Fibroblast of upper back skin (primary cell): ENCODE measurements around the gene B4GALT2.

ENCODE experiments used
- DNase-seq: peaks from one replicate; pipeline ENCODE4 v3.0.0-alpha.2; 2013

The B4GALT2 gene, protein sequence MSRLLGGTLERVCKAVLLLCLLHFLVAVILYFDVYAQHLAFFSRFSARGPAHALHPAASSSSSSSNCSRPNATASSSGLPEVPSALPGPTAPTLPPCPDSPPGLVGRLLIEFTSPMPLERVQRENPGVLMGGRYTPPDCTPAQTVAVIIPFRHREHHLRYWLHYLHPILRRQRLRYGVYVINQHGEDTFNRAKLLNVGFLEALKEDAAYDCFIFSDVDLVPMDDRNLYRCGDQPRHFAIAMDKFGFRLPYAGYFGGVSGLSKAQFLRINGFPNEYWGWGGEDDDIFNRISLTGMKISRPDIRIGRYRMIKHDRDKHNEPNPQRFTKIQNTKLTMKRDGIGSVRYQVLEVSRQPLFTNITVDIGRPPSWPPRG

GRCh38 chr1:43978551-43979260 lies at the start of gene B4GALT2:
TSS of gene B4GALT2 (plus strand) at chr1:43979210. CDS start at chr1:43981161, 1,951 bp downstream.
- peak; percentile 28 for DNase-seq

DNA sequence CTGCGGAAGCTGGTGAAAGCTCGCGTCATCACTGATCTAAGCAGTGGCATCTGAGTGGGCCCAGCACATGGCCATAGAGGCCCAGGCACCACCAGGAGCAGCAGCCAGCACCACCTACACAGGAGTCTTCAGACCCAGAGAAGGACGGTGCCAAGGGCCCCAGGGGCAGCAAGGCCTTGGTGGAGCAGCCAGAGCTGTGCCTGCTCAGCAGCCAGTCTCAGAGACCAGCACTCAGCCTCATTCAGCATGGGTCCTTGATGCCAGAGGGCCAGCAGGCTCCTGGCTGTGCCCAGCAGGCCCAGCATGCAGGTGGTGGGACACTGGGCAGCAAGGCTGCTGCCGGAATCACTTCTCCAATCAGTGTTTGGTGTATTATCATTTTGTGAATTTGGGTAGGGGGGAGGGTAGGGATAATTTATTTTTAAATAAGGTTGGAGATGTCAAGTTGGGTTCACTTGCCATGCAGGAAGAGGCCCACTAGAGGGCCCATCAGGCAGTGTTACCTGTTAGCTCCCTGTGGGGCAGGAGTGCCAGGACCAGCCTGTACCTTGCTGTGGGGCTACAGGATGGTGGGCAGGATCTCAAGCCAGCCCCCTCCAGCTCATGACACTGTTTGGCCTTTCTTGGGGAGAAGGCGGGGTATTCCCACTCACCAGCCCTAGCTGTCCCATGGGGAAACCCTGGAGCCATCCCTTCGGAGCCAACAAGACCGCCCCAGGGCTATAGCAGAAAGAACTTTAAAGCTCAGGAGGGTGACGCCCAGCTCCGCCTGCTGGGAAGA lies 48.7 kb upstream of the B4GALT2 start:
- DNase-seq = no peak

- DNase-seq = no peak
These were observed 48.1 kb upstream of the B4GALT2 start for GRCh38 chr1:43930949-43931275.

DNA sequence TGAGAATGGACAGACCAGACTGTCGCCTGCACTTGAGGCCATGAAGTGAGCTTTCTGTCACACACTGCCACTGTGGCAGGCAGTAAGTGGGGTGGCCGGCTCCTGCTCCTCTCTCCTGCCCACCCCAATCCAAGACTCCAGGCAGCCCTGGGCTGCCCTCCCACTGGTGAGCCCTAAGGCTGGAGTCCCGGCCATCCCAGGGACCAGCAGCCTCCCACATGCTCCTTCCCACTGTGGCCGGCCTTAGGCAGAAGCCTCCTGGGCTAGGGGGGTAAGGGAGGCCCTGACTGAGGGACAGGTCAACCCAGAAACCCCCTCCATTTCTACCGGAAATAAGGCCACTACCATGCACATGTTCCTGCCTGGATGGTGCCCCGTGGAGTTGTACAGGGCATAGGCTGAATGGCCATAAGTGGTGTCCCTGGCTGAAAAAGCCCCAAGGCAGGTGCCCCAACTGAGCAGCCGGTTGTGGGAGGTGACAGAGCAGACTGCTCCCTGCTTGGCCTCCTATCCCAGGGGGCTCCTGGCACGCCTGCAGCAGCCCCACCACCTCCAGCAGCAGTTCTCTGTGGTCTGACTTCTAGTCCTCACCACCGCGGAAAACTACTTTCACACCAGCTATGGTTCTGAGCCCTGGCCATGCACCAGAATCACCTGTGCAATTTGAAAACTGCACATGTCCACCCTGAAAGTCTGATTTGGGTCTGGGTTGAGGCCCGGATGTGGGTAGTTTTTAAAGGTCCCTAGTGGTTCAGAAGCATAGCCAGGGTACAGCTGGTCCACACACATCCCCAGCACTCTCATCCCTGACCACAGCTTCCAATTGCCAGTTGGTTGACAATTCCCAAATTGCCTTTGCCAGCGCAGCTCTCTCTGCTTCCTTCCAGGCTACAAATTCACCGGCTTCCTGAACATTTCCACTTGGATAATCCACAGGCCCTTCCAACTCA lies 47.0 kb upstream of the B4GALT2 start:
- DNase-seq = no peak

DNA sequence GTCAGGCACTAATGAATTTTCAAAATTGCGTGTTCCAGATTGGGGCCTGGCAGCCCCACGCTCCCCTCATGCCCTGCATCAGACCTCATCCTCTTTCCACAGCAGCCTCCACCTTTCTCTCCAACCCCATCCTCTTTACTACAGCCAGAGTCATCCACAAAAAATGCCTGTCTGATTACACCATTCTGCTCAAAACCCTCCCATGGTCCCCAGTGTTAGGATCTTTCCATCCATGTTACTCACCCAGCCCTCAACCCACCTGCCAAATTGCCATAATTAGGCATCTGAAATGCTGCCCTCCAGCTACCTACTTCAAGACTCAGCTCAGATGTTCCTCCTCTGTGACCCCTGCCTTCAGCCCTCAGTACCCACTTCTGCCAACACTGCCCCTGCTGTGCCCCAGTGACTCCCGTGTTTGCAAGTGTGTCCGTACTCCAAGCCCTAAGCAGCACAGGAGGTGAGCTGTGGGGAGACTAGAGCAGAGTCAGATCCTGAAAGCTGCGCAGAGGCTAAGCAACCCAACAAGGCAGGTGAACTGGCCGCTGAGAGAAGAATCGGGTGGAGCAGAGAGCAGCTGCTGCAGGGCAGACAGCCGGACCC lies 46.1 kb upstream of the B4GALT2 start:
- DNase-seq = peak; percentile 73

GRCh38 chr1:43933386-43934100 lies 45.5 kb upstream of the B4GALT2 start, which contains the start of gene ARTN:
TSS of gene ARTN (plus strand) at chr1:43933801. CDS start at chr1:43935657, 1,856 bp downstream.
- no peak for DNase-seq

DNA sequence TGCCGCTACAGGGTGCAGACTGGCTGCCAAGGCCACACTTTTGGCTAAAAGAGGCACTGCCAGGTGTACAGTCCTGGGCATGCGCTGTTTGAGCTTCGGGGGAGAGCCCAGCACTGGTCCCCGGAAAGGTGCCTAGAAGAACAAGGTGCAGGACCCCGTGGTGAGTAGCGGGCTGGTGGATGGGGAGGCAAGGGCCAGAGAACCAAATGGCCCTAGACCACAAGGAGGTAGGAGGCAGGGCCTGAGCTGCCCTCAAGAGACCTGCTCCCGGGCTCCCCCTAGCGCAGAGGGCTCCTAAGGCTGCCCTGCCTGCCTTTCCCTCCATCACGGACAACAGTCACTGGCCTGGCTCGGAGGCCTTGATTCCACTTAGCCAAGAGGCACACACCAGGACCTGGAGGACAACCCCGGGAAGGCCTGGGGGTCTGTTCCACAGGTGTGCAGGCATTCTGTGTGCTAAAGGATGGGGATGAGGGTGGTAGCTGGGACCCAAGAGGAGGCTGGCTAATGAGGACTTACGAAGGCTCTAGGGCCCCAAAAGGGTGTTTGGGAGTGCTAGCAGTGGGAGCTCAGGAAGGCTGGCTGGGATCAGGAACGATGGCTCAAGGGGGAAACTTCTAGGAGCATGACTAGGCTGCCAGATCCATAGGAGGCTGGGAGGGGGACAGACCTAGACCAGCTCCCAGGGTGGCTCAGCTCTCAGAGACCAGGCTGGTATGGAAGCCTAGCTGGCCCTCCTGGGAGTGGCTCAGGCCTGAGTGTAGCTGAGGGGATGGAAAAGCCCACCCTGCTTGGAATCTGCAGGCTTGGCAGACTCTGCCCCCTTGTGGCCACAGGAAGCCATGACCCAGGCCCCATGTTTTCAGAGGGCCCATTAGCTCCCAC lies 44.7 kb upstream of the B4GALT2 start:
- DNase-seq = peak; percentile 65

DNA sequence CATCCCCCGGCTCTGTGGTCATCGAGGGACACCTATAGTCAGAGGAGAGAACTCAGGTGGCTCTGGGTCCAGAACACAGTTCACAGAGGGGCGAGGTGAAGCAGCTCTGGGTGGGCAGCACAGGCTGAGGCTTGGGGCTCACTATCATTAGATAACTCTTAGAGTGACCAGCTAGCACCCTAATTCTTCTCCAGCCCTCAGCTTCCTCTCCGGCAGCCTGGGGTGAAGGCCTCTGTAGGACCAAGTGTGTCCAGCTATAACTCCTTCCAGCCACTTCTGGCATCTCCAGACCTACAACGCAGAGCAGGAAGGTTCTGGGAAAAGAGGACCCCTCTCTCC lies 44.1 kb upstream of the B4GALT2 start:
- no peak for DNase-seq

DNA sequence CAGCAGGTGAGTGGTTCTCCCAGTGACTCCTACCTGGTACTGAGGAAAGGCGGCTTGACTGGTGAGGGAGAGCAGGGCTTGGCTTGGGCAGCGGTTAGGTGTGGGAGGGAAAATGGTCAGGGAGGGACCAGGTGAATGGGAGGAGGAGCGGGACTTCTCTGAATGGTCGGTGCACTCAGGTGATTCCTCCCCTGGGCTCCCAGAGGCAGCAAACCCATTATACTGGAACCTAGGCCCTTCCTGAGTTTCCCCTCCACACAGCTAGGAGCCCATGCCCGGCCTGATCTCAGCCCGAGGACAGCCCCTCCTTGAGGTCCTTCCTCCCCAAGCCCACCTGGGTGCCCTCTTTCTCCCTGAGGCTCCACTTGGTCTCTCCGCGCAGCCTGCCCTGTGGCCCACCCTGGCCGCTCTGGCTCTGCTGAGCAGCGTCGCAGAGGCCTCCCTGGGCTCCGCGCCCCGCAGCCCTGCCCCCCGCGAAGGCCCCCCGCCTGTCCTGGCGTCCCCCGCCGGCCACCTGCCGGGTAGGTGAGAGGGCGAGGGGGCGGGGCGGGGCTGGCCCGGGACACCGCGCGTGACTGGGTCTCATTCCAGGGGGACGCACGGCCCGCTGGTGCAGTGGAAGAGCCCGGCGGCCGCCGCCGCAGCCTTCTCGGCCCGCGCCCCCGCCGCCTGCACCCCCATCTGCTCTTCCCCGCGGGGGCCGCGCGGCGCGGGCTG lies 43.1 kb upstream of the B4GALT2 start:
- DNase-seq = no peak

DNA sequence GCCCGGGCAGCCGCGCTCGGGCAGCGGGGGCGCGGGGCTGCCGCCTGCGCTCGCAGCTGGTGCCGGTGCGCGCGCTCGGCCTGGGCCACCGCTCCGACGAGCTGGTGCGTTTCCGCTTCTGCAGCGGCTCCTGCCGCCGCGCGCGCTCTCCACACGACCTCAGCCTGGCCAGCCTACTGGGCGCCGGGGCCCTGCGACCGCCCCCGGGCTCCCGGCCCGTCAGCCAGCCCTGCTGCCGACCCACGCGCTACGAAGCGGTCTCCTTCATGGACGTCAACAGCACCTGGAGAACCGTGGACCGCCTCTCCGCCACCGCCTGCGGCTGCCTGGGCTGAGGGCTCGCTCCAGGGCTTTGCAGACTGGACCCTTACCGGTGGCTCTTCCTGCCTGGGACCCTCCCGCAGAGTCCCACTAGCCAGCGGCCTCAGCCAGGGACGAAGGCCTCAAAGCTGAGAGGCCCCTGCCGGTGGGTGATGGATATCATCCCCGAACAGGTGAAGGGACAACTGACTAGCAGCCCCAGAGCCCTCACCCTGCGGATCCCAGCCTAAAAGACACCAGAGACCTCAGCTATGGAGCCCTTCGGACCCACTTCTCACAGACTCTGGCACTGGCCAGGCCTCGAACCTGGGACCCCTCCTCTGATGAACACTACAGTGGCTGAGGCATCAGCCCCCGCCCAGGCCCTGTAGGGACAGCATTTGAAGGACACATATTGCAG lies 42.4 kb upstream of the B4GALT2 start:
- no peak for DNase-seq

- no peak for DNase-seq
These were observed 41.7 kb upstream of the B4GALT2 start for GRCh38 chr1:43937179-43937865.

GRCh38 chr1:43938383-43938782 lies 40.6 kb upstream of the B4GALT2 start:
- DNase-seq = no peak

- DNase-seq = no peak
These were observed 40.0 kb upstream of the B4GALT2 start for GRCh38 chr1:43938892-43939587.

- DNase-seq = no peak
These were observed 36.6 kb upstream of the B4GALT2 start for GRCh38 chr1:43942411-43942810.

DNA sequence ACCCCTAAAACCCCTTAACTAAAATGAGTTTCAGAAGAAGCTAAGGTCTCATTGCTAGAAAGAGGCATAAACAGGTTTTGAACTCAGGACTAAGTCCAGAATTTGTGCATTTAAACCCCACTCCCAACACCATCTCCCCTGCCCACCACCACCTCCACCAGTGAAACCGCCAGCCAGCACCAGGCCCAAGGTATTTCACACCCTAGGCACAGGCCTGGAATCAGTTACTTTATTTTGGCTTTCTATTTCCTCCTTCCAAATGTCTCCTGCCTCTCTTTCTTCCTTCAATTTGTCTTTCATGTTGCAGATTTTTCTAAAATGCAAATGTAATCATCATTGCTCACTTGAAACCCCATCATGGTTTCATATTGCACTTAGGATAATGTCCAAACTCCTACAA lies 34.1 kb upstream of the B4GALT2 start:
- no peak for DNase-seq

- no peak for DNase-seq
These were observed 33.3 kb upstream of the B4GALT2 start for GRCh38 chr1:43945674-43946235.
